NCI-H82 treated with DMSO at 0.1 percent for 48 hours (cell line): ENCODE results near the gene SLC6A3.

Source experiments
- DNase-seq: peaks from one replicate; lab custom pipeline; 2025; ENCODE audit not compliant: unreplicated experiment; lab: John Stamatoyannopoulos, UW

Gene SLC6A3

DNA sequence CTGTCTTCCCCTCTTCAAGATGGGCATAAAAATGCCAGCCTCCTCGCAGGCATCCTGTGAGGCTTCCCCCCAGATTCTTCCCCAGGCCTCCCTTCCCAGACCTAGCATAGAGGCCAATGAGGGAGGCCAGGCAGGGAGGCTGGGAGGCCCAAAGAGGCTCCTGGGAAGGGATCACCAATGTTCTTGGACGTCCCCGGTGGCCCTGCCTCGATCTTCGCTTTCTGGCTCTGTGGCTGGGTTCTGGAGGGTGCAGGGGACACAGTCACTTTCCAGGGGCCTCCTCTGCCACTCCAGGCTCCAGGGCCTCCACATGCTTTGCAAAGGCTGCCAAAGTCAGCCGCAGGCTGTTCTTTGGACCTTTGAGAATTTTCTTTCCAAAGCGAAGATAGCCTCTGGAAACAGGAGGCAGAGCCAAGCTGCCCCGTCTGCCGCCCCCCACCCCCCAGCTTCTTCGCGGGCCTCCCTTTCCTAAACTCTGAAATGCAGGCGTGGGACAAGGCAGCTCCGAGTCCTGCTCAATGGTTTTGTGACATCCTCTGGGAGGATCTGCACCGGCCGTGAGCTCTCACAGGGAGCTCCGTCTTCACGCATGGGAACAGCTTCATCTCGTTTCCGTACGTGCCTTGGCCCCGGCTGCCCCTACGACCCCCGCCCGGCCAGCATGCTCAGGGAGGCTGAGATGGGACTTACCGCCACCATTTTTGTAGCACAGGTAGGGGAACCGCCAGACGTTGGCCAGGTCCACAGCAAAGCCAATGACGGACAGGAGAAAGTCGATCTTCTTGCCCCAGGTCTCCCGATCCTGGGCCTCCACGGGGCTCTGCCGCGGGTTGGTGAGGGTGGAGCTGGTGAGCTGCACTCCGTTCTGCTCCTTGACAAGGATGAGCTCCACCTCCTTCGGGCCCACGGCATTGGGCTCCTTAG is 2.8 kb downstream of the SLC6A3 start:
- no peak for DNase-seq

DNA sequence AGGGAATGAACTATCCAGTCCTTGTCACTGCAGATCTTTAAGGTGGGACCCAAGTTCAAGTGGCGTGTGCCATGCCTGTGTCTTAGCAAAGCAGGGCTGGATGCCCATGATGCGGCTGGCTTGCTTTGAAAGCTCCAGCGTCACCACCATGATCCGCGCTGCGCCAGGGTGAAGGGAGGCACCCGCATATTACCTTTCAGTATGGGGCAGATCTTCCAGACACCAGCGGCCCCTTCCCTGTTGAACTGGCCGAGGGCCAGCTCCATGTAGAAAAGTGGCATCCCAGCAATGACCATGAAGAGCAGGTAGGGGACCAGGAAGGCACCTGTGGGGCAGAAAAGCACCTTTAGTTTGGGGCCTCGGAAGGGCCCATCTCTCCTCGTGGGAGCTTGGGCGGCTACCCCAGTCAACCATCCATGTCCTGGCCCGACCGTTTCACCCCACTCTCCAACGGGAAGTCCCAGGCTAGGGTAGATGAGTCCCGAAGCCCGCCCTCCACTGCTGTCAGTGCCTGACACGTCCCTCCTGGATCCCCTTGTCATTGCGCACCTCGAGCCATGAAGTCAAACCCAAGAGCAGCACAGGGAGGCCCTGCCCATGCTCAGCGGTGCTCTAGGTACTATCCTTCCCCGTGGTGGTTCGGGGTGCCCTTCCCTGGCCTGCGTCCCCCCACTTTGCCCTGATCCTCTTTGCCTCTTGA is 3.9 kb downstream of the SLC6A3 start:
- DNase-seq: no peak

DNA sequence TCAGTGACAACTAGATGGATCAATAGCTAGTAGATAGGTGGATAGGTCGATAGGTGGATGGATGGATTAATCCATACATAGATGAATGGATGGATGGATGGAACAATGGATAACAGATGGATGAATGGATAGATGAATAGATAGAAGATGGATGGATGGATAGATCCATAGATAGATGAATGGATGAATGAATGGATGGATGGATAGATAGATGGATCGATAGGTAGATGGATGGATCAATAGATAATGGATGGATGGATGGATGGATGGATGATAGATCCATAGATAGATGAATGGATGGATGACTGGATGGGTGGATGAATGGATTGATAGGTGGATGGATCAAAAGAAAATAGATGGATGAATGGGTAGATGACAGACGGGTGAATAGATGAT is 5.1 kb downstream of the SLC6A3 start:
- DNase-seq: no peak

DNA sequence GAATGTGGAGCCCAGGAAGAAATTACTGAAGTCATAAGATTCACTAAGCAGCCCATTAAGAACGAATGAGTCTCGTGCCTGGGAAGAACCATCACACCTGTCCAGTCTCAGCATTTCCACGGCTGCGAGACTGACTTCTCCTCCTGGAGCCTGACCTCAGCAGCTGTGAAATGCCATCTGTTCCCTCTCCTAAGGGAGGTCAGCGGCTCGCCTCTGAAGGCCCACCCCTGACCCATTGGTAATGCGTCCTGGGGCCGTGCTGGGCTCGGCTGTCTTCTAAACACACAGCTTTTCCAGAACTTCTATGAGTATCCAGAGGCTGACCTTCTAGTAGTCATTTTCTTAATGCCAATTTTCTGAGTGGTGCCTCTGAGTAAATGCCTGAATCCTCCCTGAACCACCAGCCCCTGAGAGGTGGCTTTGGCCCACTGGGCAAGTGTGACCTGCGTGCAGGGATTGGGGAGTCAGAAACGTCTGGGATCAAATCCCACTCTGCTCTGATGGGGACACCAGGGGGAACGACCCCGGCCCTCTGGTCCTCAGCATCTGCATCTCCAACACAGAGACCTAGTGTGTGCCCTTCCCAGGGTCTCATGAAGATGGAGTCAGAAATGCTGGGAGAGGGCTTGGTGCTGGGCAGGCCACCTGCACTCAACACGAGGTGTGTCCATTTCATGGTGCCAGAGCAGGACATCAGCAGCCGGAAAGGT is 5.7 kb downstream of the SLC6A3 start:
- DNase-seq: no peak

DNA sequence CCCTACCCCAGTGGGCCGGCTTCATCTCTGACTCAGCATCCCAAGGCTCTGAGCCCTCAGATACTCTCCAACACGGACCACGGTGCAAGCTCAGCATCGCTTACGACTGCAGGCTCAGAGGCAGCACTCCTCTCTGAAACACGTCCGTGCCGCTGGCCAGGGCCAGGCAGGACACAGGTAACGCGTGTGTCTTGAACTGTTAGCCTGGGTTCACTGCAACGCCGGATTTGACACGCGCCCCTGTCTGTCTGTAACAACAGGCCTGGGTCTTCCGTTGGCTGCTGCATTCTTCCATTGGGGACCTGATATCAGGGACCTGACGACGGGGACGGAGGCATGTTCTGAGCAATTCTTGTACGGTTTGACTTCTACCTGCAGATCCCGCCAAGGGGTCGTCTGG is 6.4 kb downstream of the SLC6A3 start:
- no peak for DNase-seq

DNA sequence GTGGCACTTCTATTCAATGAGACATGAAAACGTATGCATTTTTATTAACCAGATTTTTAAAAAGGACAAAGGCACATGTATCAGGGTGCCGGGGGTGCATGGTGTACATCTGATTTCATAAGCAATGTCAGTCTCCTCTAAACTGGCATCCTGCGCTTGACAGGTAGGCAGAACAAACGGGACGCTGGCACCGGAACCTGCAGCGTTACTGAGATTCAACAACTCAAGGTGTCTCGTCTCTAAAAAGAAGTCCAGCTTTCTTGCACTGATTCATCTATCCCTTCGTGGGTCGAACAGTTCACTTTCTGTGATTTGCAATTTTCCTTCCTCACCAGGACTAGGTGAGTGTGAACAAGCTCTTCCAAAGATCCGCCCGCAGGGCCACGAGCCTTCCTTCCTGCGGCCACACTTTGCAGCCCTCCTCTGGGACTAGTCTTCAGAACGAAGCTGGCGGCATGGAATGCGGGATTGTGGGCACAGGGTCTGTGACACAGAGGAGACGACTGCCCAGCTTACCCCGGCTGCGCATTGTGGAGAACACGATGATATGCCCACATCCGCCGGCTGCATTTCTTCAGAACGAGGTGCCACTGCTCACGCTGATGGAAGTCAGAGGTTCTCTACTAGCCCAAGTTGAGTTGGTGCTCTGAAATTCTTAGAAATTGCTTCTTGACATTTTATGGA is 7.2 kb downstream of the SLC6A3 start:
- no peak for DNase-seq

DNA sequence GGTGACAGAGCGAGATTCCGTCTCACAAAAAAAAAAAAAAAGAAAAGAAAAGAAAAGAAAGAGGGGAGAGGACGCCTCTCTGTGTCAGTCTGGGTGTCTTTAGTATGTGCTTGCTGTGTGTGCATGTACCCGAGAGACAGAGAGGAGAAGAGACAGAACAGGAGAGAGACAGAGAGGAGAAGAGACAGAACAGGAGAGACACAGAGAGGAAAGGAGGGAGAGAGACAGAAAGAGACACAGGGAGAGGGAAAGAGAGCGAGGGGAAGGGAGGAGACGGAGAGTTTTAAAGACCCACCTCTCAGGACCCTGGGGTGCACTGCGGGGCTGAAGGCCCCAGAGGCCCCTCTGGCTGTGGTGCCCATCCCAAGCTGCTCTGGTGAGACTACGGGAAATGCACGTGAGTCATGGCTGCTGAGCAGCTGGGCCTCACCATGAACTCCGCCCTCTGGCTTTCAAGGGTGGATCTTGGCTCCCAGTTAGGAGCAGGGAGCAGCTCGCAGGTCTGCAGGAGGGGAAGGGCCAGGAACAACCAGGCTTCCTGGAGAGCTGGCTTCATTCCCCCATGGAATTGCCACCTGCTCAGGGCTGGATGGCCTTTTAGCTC is 7.9 kb downstream of the SLC6A3 start:
- no peak for DNase-seq

DNA sequence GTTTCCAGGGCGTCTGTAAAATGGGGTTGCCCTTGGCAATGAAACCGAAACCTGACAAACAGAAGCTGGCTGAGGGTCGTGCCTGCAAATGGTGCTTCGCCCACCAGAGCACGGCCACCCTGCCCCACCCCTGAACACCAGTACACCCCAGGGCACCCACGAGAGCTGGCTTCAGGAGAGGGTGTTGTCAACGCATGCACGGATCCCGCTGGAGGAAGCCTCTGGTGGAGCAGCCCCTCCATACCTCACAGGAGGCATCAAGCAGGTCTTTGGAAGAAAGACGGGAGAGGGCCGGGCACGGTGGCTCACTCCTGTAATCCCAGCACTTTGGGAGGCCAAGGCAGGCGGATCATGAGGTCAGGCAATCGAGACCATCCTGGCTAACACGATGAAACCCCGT is 8.6 kb downstream of the SLC6A3 start:
- DNase-seq: no peak

DNA sequence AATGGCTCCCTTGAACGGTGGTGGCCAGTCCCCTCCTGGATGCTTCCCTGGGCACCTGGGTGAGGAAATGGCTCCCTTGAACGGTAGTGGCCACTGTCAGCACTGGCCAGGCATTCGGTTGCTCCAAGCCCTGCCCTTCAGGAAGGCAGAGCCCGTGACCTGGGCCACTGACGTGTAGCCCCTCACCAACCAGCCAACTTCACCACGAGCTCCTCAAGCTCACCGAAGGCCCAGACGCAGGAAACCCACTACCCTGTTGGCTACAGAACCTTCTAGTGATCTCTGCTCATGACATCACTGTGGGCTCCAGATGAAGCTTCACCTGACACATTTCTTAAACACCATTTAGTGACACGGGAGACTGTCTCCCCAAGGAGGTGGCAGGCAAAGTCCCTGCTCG is 9.2 kb downstream of the SLC6A3 start:
- no peak for DNase-seq

DNA sequence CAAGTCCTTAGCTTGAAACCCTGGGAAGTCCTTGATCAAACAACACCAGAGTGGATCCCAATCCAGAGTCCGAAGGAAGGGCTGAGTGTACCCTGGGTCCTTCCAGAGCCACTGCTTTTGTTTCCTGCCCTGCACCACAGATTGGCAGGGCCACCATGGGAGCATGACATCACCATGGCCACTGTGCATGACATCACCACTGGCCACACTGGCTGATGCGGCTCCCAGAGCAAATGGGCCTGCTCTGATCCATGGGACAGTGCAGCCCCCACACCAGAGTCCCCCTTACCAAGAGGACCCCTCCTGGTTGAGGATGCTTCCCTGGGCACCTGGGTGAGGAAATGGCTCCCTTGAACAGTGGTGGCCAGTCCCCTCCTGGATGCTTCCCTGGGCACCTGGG is 9.9 kb downstream of the SLC6A3 start:
- no peak for DNase-seq

DNA sequence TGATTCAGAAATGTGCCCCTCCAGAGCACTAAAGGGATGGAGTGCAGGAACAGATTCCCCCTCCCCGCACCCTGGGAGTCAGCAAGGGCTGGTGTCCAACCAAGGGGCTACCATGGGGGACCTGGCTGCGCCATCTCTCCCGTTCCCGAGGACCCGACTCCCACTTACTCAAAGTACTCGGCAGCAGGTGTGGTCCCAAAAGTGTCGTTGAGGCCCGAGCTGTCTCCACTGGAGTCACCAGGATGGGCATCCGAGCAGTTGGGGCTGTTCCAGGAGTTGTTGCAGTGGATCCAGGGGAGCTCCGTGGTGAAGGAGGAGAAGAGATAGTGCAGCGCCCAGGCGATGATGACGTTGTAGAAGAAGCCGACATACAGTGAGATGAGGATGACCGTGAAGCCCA is 12.9 kb downstream of the SLC6A3 start:
- no peak for DNase-seq

DNA sequence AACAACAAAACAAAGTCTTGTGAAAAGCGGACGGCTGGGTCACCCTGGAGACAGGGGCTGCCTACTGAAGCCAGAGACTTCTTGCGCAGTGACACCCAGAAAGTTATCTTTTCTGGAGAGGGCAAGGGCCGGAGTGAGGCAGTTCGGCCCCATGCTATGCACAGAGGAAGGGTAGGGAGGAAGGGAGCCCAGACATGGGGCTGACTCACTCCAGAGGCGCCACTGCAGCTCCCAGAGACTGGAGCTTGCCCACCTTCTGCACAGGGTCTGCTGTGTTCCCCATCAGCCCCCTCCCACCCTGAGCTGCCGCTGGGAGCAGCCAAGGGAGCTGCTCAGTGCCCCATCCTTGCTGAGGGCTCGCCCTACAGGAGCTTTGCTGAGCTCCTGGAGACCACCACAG is 13.3 kb downstream of the SLC6A3 start:
- no peak for DNase-seq

DNA sequence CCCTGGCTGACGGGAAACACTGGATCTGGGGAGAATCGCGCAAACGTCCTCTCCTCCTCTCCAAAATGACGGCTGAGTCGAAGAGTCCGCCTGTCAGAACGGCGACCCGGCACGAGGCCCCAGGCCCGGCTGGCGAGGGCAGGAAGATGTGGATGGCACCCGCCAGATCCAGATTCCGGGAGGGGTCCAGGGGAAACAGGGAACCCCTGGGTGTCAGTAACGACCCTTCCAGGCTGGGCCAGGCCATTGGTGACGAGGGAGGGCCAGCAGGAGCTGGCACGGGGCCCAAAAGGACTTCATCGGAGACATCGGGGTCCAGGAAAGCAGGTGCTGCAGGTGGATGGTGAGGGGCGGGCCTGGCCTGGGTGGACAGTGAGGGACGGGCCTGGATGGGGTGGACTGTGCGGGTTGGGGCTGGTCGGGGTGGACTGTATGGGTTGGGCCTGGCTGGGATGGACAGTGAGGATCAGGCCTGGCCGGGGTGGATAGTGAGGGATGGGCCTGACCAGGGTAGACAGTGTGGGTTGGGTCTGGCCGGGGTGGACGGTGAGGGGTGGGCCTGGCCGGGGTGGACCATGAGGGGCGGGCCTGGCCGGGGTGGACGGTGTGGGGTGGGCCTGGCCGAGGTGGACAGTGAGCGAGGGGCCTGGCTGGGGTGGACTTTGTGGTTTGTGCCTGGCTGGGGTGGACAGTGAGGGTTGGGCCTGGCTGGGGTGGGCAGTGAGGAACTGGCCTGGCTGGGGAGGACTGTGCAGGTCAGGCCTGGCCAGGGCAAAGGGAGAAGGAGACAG is 14.0 kb downstream of the SLC6A3 start:
- no peak for DNase-seq

DNA sequence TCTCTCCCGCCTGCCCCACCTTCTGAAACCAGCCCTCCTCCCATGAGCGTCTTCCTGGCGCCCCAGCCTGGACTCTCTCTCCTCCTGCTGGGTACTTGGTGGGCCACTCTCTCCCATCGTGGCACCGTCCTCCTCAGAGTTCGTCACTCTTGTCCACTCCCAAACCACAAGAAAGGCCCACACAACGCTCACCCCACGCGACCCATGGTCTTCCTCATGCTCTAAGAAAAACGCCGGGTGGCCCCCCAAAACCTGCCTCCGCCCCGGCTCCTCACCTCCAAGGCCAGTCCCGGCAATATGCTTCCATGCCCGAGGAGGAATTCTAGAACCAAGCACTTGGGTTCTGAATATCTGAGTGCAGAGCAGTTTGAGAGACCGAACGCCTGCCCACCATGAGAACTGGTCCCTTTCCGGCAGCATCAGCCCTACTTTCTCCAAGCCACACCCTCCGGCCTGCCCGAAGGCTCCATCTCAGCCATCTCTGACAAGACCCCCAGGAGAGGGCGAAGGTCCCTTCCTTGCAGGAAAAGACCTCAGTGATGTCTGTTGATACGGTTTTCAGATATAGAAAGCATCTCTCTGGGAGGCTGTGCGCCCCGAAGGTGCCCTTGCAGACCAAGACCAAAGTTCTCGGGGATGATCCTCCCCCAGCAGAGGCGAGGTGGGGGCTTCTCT is 15.0 kb downstream of the SLC6A3 start:
- no peak for DNase-seq

DNA sequence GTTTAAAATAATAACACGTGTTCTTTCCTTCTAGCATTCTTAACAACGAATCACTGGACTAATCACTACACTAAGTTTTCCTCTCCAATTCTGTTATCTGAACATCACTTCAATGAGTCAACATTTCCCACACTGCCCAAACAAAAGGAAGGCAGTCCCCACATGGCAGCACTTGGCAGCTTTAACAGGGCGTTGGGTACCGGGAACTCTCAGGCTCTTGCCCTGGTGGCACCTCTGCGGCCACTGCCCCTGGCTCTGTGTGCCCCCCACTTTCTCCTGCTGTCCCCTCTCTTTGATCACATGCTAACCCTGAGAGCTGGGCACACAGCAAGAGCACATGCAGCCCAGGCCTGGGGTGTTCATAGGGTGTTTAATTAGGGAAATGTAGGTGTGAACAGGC is 15.7 kb downstream of the SLC6A3 start:
- DNase-seq: no peak

DNA sequence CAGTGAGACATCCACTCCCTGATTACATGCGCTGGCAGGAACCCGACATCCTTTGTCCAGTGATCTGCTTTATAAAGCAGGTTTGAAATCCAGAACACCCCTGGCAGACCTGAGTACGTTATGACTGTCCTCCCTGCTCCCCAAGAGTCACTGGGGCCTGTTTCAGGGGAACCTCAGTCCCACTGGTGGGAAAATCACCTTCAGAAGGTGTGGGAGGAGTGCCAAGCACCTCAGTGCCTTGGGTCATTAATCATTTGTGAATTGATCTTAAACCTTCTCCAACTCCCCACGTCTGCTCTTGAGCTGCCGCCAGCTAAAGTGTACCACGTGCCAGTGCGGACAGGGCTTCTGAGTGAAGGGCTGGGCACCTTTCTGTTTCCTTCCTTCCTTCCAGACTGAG is 16.2 kb downstream of the SLC6A3 start:
- no peak for DNase-seq

DNA sequence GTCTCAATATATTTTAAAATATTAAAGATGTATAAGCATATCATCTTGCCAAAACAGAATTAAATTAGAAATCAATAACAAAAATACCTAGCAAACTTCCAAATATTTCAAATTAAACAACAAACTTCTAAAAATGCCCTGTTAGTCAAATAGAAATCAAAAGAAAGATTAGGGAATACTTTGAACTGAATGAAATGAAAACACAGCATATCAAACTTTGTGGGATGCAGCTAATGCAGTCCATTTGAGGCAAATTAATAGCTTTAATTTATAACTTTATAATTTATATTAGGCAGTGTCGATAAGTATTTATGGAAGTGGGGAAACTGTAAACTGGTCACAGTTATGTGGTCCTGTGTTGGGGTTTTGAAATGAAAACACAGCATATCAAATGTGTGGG is 17.1 kb downstream of the SLC6A3 start:
- DNase-seq: no peak

DNA sequence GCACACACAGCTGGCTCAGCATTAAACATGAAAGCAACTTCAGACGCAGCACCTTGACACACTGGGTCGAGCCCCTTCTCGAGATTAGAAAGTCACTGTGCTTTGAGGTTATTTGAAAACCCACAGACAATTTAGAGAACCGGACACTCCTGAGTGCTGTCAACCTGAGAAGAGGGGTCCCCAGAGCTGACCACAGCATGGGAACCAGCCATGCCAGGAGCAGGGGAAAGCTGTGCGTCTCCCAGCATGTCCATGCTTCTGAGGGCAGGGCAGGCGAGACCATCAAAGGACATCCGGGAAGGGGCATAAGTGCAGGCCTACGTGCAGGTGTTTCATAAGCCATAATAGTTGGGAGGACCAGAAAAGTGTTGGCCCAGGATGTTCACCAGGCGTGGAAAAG is 20.5 kb downstream of the SLC6A3 start:
- no peak for DNase-seq

DNA sequence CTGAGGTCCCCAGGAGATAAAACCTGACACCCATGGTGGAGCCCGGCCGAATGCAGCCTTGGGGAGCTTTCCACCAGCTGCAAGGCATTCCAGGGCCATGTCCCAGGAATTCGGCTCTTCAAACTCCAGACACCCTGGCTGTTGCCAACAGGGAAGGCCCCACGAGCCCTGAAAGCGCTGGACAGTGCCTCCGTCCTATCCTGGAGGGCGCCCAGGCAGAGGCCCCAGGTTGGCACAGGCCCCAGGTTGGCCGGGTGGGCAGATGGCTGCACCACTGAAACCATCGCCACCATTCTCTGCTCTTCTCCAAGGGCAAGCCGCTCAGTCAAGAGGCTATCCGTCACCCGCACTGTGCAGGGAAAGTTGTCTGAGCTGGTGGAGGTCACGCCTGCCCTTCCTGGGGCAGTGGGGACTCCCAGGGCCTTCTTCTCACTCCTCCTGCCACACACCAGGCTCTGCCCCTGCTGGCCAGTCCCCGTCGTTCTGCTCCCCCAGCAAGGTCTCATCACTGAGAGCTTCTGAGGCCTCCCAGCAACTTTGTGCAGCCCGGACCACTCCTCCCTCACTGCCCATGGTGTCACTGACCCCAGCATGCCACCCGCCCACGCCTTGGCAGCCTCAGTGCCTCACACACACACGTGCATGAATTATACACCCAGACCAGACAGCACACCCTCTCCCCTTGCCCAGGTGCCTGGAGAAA is 21.2 kb downstream of the SLC6A3 start:
- DNase-seq: no peak
